ENCODE data around the gene PDILT.
"Not testable (repeated sequence)": the region's sequence is repeated elsewhere in the genome, so short reads cannot be mapped to it uniquely, and the experiment has no call there.

The PDILT gene

GRCh38 chr16:20320178-20320577 lies 84.4 kb downstream of the PDILT start:
- no peak for DNase-seq

- DNase-seq: no peak
Observed at GRCh38 chr16:20319406-20319805, 85.1 kb downstream of the PDILT start.

GRCh38 chr16:20318437-20318836 lies 86.1 kb downstream of the PDILT start:
- no peak for DNase-seq

GRCh38 chr16:20318006-20318405 lies 86.5 kb downstream of the PDILT start:
- DNase-seq: no peak

DNA sequence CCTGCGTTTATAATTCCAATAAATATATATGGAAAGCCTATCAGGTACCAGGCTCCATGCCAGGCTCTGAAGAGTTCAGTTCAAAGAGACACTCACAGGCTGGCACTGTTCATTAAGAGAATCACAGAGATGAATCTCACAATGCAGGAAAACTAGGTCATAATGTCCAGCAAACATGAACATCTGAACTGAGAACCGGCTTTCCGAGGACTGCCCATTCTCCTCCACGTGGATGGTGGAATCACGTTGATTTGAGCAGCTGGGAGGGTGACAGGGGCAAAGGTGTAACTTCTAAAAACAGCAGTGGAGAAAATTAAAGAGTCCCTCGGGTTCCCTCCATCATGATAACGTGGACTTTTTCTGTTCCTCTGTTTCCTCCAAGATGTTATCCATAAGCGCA lies 87.4 kb downstream of the PDILT start:
- DNase-seq: no peak

DNA sequence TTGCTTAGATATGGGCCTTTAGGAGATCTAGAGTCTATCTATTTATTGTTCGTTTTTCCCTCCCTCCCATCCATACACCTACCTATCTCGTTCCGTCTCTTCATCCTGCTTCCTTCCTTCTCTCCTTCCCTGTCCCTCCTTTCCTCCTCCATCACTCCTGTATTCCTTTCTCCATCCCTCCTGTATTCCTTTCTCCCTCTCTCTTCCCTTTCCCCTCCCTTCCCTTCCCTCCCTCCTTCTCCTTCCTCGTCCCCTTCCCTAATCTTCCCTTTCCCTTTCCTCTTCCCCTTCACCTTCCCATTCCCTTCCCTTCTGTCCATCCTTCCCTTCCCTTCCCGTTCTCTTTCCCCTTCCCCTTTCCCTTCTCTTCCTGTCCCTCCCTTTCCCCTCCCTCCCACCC lies 87.8 kb downstream of the PDILT start:
- no peak for DNase-seq

- no peak for DNase-seq
Observed at GRCh38 chr16:20315764-20316163, 88.8 kb downstream of the PDILT start.

DNA sequence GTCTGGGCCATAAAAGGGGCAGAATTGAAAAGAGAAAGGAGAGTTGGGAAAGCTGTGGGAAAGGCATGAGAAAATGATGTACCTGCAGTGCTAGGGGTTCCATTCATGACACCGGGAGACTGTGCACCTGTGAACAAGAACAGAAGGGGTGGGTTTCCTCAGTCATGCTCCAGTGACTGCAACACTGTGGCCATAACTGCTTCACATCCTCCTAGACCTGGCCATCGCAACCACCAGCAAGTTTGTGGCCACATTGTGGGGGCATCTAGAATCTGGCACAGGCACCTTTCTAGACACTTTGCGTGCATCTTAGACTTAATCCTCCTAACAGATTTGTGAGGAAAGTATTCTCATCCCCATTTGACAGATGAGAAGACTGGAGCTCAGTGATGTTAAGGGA lies 90.0 kb downstream of the PDILT start:
- DNase-seq: no peak

DNA sequence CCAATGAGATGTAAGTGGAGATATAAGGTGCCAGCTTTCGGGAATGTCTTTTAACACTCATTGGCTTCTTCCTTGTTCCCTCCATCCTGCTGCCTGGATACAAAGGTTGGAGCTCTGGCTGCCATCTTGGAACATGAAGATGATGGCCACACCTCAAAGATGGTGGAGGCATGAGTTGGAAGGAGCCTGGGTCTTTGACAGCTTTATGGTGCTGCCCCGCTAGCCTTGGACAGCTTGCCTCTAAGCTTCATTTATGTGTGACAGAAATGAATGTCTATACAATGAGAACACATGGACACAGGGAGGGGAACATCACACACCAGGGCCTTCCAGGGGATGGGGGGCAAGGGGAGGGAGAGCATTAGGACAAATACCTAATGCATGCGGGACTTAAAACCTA lies 90.8 kb downstream of the PDILT start:
- no peak for DNase-seq

GRCh38 chr16:20312536-20313095 lies 91.9 kb downstream of the PDILT start:
- DNase-seq: not testable (repeated sequence)

GRCh38 chr16:20311548-20311947 lies 93.0 kb downstream of the PDILT start:
- DNase-seq: no peak

- DNase-seq: no peak
Observed at GRCh38 chr16:20310421-20311395, 93.8 kb downstream of the PDILT start.

DNA sequence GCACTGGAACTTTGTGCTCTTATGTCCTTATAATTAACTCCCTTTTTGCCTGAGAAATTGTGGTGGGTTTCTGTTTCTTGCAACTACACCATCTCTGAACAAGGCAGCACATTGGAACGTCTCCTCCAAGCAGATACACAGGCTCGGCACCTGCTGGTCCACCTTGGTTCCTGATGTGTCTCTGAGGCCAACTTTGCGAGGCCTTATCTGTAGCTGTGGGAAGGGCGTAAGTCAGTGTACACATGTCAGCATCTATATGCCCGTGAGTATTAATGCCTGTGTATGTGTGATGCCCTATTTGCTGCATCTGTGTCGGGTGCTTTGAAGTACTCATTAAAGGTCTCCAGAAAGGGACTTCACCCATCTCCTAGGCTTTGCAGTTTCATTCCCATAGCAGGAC lies 94.8 kb downstream of the PDILT start:
- DNase-seq: no peak

All from suppressor macrophage treated with lipopolysaccharide for 4 hours (primary cell).